Panc1 (cell line): Measurements from ENCODE around the gene ZNF778. TPM values are rescaled to one million over a fixed set of nuclear protein-coding genes. Genes with fewer than 3 reads are reported as not detected.
"Not testable (repeated sequence)": the region's sequence is repeated elsewhere in the genome, so short reads cannot be mapped to it uniquely, and the experiment has no call there.

ENCODE experiments used
- ATAC-seq: fragments of 200-7000 bp; cut with Tn5 transposase; 2 replicates; pipeline ENCODE4 v1.9.1; 2020; ENCODE audit warnings: mild to moderate bottlenecking, moderate library complexity
- BruUV-seq: library from RNA; stranded (reverse); fragments of 400-500 nt; replicated peaks from 2 replicates; lab custom pipeline; 2021; lab: Mats Ljungman, UMichigan
- CTCF ChIA-PET: fragments of 300-600 bp; sonication (Branson Sonifier 250); formaldehyde crosslinking; loops from one replicate; lab custom pipeline; 2022; ENCODE audit warnings: antibody characterized with exemption; lab: Charles Lee
- POLR2A ChIA-PET: fragments of 300-600 bp; sonication (Branson Sonifier 250); formaldehyde crosslinking; loops from one replicate; lab custom pipeline; 2022; ENCODE audit warnings: antibody characterized with exemption; lab: Charles Lee
- DNase-seq: peaks from one replicate; pipeline ENCODE4 v3.0.0-alpha.2; 2010; ENCODE audit warnings: low read depth, low spot score
- H3K27ac ChIP-seq: 2 replicates; pipeline ENCODE4 v1.5.1; 2011; ENCODE audit warnings: mild to moderate bottlenecking, low read length, inconsistent platforms
- H3K27me3 ChIP-seq: fragments of 200-500 bp; sonication (Bioruptor generic); 2 replicates; pipeline ENCODE4 v1.6.0; 2014; ENCODE audit warnings: low read length, inconsistent platforms; ENCODE audit not compliant: control insufficient read depth, insufficient read depth
- H3K36me3 ChIP-seq: fragments of 200-500 bp; sonication (Bioruptor generic); 2 replicates; pipeline ENCODE4 v1.5.1; 2014; ENCODE audit warnings: inconsistent platforms, mild to moderate bottlenecking, low read length, moderate library complexity; ENCODE audit not compliant: control insufficient read depth, insufficient read depth
- H3K4me1 ChIP-seq: 2 replicates; pipeline ENCODE4 v1.5.1; 2011; ENCODE audit warnings: inconsistent platforms, mild to moderate bottlenecking, low read length, moderate library complexity; ENCODE audit not compliant: control insufficient read depth, insufficient read depth
- H3K4me3 ChIP-seq, 2 experiments: 2 replicates each; pipeline ENCODE4 v1.5.1; 2011 to 2012; ENCODE audit warnings: low read depth in 2 of 2, low read length in 2 of 2, mild to moderate bottlenecking in 2 of 2, inconsistent platforms in 1 of 2, moderate library complexity in 1 of 2
- H3K9me3 ChIP-seq: fragments of 200-500 bp; sonication (Bioruptor generic); 2 replicates; pipeline ENCODE4 v1.5.1; 2014; ENCODE audit warnings: low read depth, mild to moderate bottlenecking, inconsistent platforms, low read length, moderate library complexity; ENCODE audit not compliant: control insufficient read depth, insufficient read depth
- POLR2AphosphoS5 ChIP-seq: IDR thresholded peaks from 2 replicates; pipeline ENCODE4 v1.6.1; 2012; ENCODE audit warnings: mild to moderate bottlenecking, low read depth, low read length, moderate library complexity
- SIN3A ChIP-seq: IDR thresholded peaks from 2 replicates; pipeline ENCODE4 v1.6.1; 2012; ENCODE audit warnings: low read depth, mild to moderate bottlenecking, low read length, moderate library complexity, borderline replicate concordance; ENCODE audit not compliant: insufficient read depth
- TCF7L2 ChIP-seq: IDR thresholded peaks from 2 replicates; pipeline ENCODE4 v1.6.1; 2011; ENCODE audit warnings: mild to moderate bottlenecking, low read depth, low read length, inconsistent platforms
- in situ Hi-C: cut with HindIII; loops from 2 replicates; pipeline ENCODE4 v1.10.0; 2016; ENCODE audit warnings: low sequenced_read_pairs, low pct_unique_long_range_greater_than_20kb
- intact Hi-C: fragments of 100-400 bp; cut with micrococcal nuclease; formaldehyde crosslinking; loops from one replicate; pipeline ENCODE4 v1.10.0; 2022; ENCODE audit not compliant: unreplicated experiment
- total RNA-seq: library from RNA; stranded (reverse); gene quantifications from one replicate; pipeline ENCODE4 v1.2.1, GENCODE V29; 2021; ENCODE audit not compliant: unreplicated experiment
- TF ChIP-seq, protein P1 (sequence below): fragments of 450-650 bp; IDR thresholded peaks from 2 replicates; pipeline ENCODE4 v1.5.1; 2017; ENCODE audit warnings: mild to moderate bottlenecking
- TF ChIP-seq, protein P2 (sequence below), 2 experiments: IDR thresholded peaks; 2 replicates each; pipeline ENCODE4 v1.6.1; 2011 to 2012; ENCODE audit warnings: low read depth in 2 of 2, control low read depth in 1 of 2, low read length in 1 of 2, mild to moderate bottlenecking in 1 of 2, moderate library complexity in 1 of 2; ENCODE audit not compliant: insufficient read depth in 1 of 2

ZNF778 gene
- total RNA-seq, 1 experiment from 2014 or later = 15.0 TPM

DNA sequence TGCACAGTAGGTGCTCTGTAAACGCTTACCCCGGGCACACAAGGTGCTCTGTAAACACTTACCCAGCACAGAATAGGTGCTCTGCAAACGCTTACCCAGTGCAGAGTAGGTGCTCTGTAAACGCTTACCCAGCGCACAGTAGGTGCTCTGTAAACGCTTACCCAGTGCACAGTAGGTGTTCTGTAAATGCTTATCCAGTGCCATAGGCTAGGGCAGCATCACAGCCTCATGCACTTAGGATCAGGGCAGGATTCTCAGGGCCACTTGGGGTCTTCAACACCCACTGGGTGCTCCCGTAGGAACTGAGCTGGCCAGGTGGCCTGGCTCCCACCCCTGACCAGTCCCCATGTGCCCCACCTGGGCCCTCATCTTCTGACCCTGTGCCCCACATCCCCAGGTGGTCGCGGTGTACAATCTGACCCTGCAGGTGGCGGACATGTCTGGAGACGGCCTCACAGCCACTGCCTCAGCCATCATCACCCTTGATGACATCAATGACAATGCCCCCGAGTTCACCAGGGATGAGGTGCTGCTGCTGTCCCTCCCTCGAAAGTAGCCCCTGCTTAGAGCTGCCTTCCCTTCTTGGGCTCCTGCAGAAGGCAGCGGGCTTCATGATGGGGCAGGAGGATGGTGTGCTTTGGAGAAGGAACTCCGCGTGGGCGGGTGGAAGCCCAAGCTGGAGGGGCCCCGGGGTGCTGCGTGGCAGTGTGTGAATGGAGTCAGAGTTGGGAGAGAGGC is 30.3 kb upstream of the ZNF778 start:
- intact Hi-C loops (no loop called here), in situ Hi-C loops (no loop called here)
- no peak for ATAC-seq
- no TSS peak for BruUV-seq
- no peaks in the 10 kb centered on the region; the same call in 1 of the 2 replicates for H3K36me3 ChIP-seq
- H3K9me3 ChIP-seq = no peaks in the 10 kb centered on the region
- no peaks in the 10 kb centered on the region; the same call in 1 of the 2 replicates for H3K4me1 ChIP-seq
- H3K27me3 ChIP-seq = no peaks in the 10 kb centered on the region
- H3K27ac ChIP-seq = no peak overlapping the region
- POLR2A ChIA-PET = no interaction called here
- no peak for TF ChIP-seq TCF7L2
- DNase-seq = no peak
- CTCF ChIA-PET = interaction anchor here (0.6 kb wide), 1 partner anchor 365 kb away, joined by 5 read pairs; no protein-coding TSS in a partner anchor
- H3K4me3 ChIP-seq = no peak overlapping the region

DNA sequence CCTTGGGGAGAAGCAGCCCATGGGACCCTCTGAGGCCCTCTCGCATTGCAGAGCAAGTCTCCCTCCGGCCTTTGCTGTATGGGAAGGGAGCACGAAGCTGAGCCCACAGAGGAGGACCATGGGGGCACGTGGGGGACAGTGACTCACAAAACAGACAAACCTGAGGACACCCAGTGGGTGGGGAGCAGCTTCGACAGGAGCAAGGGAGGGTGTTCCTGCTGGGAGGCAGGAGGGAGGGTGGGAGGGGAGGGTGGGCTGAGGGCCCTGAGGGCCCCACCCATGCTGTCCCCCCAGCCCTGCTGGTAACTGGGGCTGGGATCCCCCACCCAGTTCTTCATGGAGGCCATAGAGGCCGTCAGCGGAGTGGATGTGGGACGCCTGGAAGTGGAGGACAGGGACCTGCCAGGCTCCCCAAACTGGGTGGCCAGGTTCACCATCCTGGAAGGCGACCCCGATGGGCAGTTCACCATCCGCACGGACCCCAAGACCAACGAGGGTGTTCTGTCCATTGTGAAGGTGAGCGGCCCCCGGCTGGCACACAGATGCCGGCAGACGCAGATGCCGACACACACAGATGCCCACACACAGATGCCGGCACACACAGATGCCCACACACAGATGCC is 29.6 kb upstream of the ZNF778 start:
- H3K9me3 ChIP-seq = no peaks in the 10 kb centered on the region
- BruUV-seq = no TSS peak
- no peaks in the 10 kb centered on the region; the same call in 1 of the 2 replicates for H3K36me3 ChIP-seq
- ChIA-PET CTCF (interaction anchor here (0.6 kb wide), 1 partner anchor 366 kb away, joined by 5 read pairs; no protein-coding TSS in a partner anchor), POLR2A (no interaction called here)
- intact Hi-C loops = no loop called here
- H3K27ac ChIP-seq = no peak overlapping the region
- TF ChIP-seq POLR2AphosphoS5 (no peak), TCF7L2 (no peak), SIN3A (no peak)
- TF ChIP-seq, protein P1, sequence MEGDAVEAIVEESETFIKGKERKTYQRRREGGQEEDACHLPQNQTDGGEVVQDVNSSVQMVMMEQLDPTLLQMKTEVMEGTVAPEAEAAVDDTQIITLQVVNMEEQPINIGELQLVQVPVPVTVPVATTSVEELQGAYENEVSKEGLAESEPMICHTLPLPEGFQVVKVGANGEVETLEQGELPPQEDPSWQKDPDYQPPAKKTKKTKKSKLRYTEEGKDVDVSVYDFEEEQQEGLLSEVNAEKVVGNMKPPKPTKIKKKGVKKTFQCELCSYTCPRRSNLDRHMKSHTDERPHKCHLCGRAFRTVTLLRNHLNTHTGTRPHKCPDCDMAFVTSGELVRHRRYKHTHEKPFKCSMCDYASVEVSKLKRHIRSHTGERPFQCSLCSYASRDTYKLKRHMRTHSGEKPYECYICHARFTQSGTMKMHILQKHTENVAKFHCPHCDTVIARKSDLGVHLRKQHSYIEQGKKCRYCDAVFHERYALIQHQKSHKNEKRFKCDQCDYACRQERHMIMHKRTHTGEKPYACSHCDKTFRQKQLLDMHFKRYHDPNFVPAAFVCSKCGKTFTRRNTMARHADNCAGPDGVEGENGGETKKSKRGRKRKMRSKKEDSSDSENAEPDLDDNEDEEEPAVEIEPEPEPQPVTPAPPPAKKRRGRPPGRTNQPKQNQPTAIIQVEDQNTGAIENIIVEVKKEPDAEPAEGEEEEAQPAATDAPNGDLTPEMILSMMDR = no peak
- TF ChIP-seq, protein P2, sequence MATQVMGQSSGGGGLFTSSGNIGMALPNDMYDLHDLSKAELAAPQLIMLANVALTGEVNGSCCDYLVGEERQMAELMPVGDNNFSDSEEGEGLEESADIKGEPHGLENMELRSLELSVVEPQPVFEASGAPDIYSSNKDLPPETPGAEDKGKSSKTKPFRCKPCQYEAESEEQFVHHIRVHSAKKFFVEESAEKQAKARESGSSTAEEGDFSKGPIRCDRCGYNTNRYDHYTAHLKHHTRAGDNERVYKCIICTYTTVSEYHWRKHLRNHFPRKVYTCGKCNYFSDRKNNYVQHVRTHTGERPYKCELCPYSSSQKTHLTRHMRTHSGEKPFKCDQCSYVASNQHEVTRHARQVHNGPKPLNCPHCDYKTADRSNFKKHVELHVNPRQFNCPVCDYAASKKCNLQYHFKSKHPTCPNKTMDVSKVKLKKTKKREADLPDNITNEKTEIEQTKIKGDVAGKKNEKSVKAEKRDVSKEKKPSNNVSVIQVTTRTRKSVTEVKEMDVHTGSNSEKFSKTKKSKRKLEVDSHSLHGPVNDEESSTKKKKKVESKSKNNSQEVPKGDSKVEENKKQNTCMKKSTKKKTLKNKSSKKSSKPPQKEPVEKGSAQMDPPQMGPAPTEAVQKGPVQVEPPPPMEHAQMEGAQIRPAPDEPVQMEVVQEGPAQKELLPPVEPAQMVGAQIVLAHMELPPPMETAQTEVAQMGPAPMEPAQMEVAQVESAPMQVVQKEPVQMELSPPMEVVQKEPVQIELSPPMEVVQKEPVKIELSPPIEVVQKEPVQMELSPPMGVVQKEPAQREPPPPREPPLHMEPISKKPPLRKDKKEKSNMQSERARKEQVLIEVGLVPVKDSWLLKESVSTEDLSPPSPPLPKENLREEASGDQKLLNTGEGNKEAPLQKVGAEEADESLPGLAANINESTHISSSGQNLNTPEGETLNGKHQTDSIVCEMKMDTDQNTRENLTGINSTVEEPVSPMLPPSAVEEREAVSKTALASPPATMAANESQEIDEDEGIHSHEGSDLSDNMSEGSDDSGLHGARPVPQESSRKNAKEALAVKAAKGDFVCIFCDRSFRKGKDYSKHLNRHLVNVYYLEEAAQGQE (IDR thresholded peaks at IDR 0.05; ENCODE audit: insufficient read depth in 1 of 2, low read depth in 2 of 2, low read length in 1 of 2) = no peak
- no peak overlapping the region for H3K4me3 ChIP-seq
- no peaks in the 10 kb centered on the region for H3K27me3 ChIP-seq
- no peaks in the 10 kb centered on the region; the same call in 1 of the 2 replicates for H3K4me1 ChIP-seq
- no peak for ATAC-seq
- DNase-seq = no peak
- in situ Hi-C loops = no loop called here

DNA sequence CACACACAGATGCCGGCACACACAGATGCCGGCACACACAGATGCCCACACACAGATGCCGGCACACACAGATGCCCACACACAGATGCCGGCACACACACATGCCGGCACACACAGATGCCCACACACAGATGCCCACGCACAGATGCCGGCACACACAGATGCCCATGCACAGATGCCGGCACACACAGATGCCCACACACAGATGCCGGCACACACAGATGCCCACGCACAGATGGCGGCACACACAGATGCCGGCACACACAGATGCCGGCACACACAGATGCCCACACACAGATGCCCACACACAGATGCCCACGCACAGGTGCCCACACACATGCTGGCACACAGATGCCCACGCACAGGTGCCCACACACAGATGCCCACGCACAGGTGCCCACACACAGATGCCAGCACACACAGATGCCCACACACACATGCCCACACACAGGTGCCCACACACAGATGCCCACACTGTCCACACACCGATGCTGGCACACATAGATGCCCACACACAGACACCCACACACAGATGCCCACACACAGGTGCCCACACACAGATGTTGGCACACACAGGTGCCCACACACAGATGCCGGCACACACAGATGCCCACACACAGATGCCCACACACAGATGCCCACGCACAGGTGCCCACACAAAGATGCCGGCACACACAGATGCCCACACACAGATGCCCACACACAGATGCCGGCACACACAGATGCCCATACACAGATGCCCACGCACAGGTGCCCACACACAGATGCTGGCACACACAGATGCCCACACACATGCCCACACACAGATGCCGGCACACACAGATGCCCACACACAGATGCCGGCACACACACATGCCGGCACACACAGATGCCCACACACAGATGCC is 28.8 kb upstream of the ZNF778 start:
- ATAC-seq, H3K27ac ChIP-seq, BruUV-seq, H3K4me3 ChIP-seq, in situ Hi-C loops, H3K27me3 ChIP-seq, intact Hi-C loops, H3K9me3 ChIP-seq, DNase-seq, H3K36me3 ChIP-seq, CTCF ChIA-PET, H3K4me1 ChIP-seq, POLR2A ChIA-PET: not testable (repeated sequence)
